Thoracic aorta (tissue), 2 donors: ENCODE results near the gene TSTD2. TPM values are rescaled to one million over a fixed set of nuclear protein-coding genes. Genes with fewer than 3 reads are reported as not detected.

Experiments
- ATAC-seq: fragments of 150-250 bp; one replicate; pipeline ENCODE4 v1.8.0; 2017; ENCODE audit warnings: low read depth; ENCODE audit not compliant: insufficient number of reproducible peaks, low FRiP score
- DNase-seq: peaks from one replicate; pipeline ENCODE4 v3.0.0-alpha.2; 2020; ENCODE audit warnings: low spot score
- H3K27ac ChIP-seq, 2 donors: fragments of 200-600 bp; sonication (generic); 1 replicate in 1 of 2; 2 replicates in 1 of 2; pipeline ENCODE4 v1.5.1; 2016; ENCODE audit warnings: mild to moderate bottlenecking in 2 of 2, moderate library complexity in 2 of 2
- H3K27me3 ChIP-seq: fragments of 200-600 bp; sonication (generic); replicated peaks from 2 replicates; pipeline ENCODE4 v1.6.0; 2016; ENCODE audit warnings: mild to moderate bottlenecking; ENCODE audit not compliant: insufficient read depth
- H3K36me3 ChIP-seq: fragments of 200-600 bp; sonication (generic); one replicate; pipeline ENCODE4 v1.5.1; 2016
- H3K4me1 ChIP-seq, 2 donors: fragments of 200-600 bp; sonication (generic); 1 replicate in 1 of 2; 2 replicates in 1 of 2; pipeline versions ENCODE4 v1.5.1 to v1.6.0; 2016; ENCODE audit warnings: low read depth in 2 of 2, mild to moderate bottlenecking in 1 of 2; ENCODE audit not compliant: control insufficient read depth in 1 of 2
- H3K4me3 ChIP-seq: fragments of 200-600 bp; sonication (generic); 2 replicates; pipeline ENCODE4 v1.5.1; 2016; ENCODE audit warnings: mild to moderate bottlenecking
- H3K9me3 ChIP-seq: fragments of 200-600 bp; sonication (generic); 2 replicates; pipeline ENCODE4 v1.5.1; 2016
- total RNA-seq, 2 donors: library from RNA; depleted of rRNA; stranded (reverse); fragments of >200 nt; gene quantifications; one replicate each; pipeline versions ENCODE4 v1.1.0 to v1.2.3, GENCODE V29; 2016
- TF ChIP-seq, protein P1 (sequence below): fragments of 200-600 bp; sonication (generic); IDR thresholded peaks from one replicate; pipeline ENCODE4 v1.5.1; 2019; ENCODE audit warnings: antibody characterized with exemption

The TSTD2 gene
- total RNA-seq, 2 donors from 2014 or later = 13.1 to 51.4 TPM

DNA sequence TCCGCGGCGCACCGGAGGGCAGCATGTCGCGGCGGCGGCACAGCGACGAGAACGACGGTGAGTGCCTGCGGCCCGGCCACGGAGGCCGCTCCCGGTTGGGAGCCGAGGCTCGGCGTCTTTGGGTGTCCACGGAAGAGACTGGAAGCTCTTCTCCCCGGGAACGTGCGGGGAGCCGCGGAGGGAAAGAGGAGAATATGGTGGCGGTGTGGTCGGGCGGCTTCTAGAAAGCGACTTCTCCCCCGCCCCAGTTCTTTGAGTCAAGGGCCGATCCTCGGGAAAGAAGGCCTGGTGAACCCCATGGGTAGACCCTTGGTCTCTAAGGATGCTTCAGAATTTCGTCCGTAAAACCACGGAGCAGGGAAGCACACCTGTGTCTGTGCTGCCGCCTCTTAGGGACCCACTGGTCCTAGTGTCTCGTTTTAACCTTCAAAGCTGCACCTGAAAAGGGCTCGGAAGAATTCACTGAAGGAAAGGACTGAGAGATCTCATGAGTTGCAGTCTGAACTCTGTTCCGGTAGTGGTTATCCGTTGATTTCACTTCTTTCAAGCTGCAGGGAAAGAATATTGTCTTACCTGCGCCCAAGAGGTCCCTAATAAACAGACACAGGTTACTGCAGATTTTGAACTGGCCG is 807 bp upstream of the TSTD2 start:
- DNase-seq (no peak), ATAC-seq (no peak)
- Histone ChIP-seq H3K4me1 (peaks cover 21 to 49% of the 10 kb centered on the region in 2 donors), H3K9me3 (no peaks in the 10 kb centered on the region), H3K36me3 (no peaks in the 10 kb centered on the region), H3K27ac (peak overlapping the region; percentile 96 to 98), H3K4me3 (peak overlapping the region; percentile 97), H3K27me3 (no peaks in the 10 kb centered on the region)
- TF ChIP-seq, protein P1, sequence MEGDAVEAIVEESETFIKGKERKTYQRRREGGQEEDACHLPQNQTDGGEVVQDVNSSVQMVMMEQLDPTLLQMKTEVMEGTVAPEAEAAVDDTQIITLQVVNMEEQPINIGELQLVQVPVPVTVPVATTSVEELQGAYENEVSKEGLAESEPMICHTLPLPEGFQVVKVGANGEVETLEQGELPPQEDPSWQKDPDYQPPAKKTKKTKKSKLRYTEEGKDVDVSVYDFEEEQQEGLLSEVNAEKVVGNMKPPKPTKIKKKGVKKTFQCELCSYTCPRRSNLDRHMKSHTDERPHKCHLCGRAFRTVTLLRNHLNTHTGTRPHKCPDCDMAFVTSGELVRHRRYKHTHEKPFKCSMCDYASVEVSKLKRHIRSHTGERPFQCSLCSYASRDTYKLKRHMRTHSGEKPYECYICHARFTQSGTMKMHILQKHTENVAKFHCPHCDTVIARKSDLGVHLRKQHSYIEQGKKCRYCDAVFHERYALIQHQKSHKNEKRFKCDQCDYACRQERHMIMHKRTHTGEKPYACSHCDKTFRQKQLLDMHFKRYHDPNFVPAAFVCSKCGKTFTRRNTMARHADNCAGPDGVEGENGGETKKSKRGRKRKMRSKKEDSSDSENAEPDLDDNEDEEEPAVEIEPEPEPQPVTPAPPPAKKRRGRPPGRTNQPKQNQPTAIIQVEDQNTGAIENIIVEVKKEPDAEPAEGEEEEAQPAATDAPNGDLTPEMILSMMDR = no peak

DNA sequence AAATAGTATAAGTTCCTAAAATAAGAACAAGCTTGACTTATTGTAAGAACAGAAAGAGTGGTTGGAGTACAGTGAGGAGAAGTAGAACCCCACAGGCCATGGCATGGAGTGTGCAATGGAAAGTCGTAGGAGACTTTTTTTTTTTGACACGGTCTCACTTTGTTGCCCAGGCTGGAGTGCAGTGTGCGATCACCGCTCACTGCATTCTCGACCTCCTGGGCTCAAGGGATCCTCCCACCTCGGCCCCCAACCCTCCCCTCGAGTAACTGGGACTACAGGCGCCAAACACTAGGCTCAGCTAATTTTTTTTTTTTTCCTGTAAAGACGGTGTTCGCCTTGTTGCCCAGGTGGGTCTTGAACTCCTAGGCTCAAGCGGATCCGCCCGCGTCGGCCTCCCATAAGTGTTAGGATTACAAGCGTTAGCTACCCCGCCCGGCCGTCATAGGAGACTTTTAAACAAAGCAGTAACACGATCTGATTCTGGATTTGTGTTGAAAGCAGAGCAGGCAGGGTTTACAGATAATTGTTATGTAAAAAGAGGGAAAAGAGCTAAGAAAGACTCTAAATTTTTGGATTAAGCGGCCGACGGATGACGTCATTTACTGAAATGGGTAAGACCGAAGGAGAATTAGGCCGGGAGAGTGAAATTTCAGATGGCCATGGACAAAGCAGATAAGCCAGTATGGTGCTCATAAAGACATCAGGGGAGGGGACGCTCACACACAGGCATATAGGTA is 752 bp downstream of the TSTD2 start:
- Histone ChIP-seq H3K27ac (peak overlapping the region; percentile 96 to 98), H3K4me1 (peaks cover 21 to 39% of the 10 kb centered on the region in 2 donors), H3K36me3 (no peaks in the 10 kb centered on the region), H3K4me3 (peak overlapping the region; percentile 97), H3K9me3 (no peaks in the 10 kb centered on the region), H3K27me3 (no peaks in the 10 kb centered on the region)
- peak; percentile 22 for DNase-seq
- TF ChIP-seq, protein P1 = no peak
- ATAC-seq = peak; percentile 13

DNA sequence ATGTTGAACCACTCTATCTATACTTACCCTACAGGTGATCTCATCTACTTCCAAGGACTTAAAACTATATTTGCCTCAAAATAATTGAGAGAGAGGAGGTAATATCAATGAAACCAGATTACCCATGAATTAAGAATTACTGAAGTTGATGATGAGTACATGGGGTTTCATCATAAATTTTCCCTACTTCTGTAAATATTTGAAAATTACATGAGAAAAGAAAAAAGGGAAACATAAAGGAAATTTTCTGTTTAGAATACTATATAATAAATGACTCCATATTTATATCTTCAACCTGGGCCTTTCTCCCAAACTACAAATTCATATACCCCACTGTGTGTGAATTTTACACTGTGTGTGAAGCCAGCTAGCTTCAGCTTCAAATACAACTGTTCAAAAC is 2.6 kb downstream of the TSTD2 start:
- no peaks in the 10 kb centered on the region for H3K9me3 ChIP-seq
- DNase-seq = no peak
- no peak for ATAC-seq
- H3K36me3 ChIP-seq = peaks cover under 1% of the 10 kb centered on the region
- no peaks in the 10 kb centered on the region for H3K27me3 ChIP-seq
- H3K27ac ChIP-seq = no peak overlapping the region
- TF ChIP-seq, protein P1 = no peak
- no peak overlapping the region for H3K4me3 ChIP-seq
- H3K4me1 ChIP-seq = peaks cover 12 to 26% of the 10 kb centered on the region in 2 donors

DNA sequence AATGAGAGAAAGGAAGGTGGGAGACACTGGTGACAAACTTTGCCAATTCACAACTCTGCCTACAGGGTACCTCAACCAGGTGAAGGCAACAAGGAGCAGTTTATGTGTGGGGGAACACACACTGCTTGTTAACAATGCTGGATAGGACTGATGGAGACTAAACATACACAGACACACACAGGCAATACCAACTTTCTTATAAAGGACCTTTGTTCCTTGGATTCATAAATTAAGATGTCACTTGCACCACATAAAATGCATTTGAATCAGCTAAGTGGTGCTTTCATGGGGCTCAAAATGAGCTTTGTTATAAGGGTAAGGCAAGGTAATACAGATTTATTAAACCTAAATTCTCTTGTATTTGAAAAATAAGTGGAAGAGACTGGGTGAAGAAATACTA is 4.0 kb downstream of the TSTD2 start:
- no peaks in the 10 kb centered on the region for H3K9me3 ChIP-seq
- H3K4me3 ChIP-seq = no peak overlapping the region
- TF ChIP-seq, protein P1 = no peak
- DNase-seq = no peak
- H3K36me3 ChIP-seq = peaks cover 6% of the 10 kb centered on the region
- H3K27ac ChIP-seq = no peak overlapping the region
- no peaks in the 10 kb centered on the region for H3K27me3 ChIP-seq
- no peak for ATAC-seq
- peaks cover 0 to 11% of the 10 kb centered on the region in 2 donors for H3K4me1 ChIP-seq

DNA sequence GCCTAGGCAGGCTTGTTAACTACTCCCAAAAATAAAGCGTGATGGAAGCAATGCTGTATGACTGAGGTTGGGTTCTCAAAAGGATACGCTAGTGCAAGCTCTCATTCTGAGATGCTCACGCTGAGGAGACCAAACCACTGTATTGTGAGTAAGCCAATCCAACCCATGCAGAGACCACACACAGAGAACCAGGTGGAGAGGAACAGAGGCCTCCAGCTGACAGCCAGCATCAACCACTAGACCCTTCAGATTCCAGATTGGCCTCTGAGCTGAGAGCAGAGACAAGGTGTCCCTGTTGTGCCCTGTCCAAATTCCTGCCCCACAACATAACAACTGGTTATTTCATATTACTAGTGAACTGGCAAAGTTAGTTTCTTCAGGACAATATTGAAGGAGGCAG is 4.5 kb downstream of the TSTD2 start:
- ATAC-seq = no peak
- peaks cover 0 to 11% of the 10 kb centered on the region in 2 donors for H3K4me1 ChIP-seq

More for the DNA sequence above, 4.5 kb downstream of the TSTD2 start:
- H3K36me3 ChIP-seq = peaks cover 11% of the 10 kb centered on the region
- H3K27ac ChIP-seq = no peak overlapping the region
- TF ChIP-seq, protein P1 = no peak
- H3K27me3 ChIP-seq = no peaks in the 10 kb centered on the region
- DNase-seq = no peak
- no peak overlapping the region for H3K4me3 ChIP-seq
- no peaks in the 10 kb centered on the region for H3K9me3 ChIP-seq
